NCI-H2171 treated with DMSO at 0.1 percent for 48 hours (cell line): ENCODE results near the gene OLA1.

Experiments used
- DNase-seq: peaks from one replicate; lab custom pipeline; 2025; lab: John Stamatoyannopoulos, UW

Gene OLA1

DNA sequence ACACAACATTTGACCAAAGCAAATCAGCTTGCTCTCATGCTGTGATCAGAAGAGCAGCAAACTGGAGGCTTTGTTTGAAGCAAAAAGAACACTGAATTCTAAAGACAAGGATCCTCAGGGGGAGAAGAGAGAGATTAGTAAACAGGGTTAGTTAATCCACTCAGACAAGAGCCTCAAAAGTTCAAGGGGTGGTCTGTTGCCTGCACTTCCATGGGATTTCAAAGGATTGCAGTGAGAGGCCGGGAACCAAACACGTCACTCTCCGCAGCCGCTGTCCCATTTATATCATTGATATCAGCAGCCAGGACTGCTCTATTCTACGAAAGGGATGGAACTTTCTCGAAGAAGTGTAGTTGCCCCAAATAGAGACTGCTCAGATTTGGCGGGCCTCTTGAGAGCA lies 185.4 kb downstream of the OLA1 start:
- no peak for DNase-seq

DNA sequence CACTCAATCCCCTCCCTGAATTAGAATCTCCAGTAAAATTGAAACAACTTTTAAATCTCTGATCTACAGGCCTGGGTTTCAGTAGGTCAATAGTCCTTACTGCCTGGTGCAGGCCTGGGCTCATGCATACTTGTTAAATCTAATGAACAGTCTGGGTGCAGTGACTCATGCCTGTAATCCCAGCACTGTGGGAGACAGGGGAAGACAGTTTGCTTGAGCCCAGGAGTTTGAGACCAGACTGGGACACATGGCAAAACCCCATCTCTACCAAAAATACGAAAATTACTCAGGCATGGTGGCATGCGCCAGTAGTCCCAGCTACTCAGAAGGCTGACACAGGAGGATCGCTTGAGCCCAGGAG lies 188.5 kb downstream of the OLA1 start:
- no peak for DNase-seq

DNA sequence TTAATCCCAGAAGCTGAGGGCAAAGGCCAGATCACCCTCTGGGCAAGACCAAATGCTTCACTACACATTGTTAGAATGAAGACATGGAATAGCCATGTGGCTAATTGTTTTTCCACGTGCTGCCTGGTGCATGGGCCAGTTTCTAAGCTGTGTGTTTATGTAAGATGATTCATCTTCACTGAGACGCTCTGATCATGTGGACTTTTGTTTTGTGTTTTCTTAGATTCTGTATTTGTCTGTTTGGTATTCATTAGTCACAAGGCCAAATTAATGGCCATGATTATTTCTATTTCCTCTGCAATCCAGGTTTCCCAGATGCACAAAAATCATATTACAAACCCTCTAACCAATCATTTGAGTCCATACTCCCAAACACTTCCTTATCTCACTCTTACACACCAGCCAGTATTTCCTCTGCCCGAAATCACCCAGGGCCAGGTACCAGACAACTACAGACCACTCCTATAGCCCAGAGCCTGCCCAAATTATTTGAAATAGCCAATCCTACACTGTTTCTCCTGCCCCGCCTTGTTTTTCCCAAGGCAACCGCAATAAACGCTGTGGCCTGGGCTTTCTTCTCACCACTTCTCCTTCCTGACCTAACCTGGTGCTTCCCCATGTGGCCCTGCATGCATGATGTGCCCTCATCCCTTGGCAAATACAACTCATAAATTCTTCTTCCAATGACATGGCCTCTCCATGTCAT lies 189.0 kb downstream of the OLA1 start:
- DNase-seq = no peak

DNA sequence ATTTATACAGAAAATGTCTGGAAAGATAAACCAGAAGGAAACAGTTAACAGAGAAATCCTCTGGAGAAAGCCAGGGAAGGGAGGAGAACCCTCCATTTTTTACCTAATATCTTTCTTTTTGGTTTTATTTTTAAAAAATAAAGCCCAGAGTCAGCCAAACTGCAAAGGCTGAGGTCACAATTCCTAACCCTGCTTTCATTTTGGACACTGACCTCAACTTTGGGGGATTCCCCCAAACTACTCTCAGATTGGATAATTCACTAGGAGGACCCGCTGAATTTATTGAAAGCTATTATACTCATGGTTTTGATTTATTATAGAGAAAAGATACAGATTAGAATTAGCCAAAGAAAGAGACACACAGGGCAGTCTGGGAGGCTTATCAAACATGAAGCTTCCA lies 189.9 kb downstream of the OLA1 start:
- DNase-seq = no peak

DNA sequence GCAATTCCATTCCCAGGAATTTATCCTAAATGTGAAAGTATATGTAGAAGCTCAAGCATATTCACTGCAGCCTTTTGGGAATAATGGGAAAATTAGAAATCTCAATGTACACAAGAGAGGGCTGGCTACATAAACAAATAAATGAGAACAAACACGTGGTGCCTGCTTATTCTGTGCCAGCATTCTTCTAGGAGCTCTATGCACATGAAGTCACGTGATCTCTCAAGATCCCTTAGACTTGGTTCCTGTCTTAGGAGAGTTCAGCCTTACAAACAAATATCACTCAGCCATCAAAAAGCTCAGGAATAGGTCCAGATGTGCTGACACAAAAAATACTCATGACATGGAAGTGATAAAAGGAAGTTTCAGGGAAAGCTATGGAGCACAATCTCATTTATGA lies 190.3 kb downstream of the OLA1 start:
- DNase-seq = no peak

DNA sequence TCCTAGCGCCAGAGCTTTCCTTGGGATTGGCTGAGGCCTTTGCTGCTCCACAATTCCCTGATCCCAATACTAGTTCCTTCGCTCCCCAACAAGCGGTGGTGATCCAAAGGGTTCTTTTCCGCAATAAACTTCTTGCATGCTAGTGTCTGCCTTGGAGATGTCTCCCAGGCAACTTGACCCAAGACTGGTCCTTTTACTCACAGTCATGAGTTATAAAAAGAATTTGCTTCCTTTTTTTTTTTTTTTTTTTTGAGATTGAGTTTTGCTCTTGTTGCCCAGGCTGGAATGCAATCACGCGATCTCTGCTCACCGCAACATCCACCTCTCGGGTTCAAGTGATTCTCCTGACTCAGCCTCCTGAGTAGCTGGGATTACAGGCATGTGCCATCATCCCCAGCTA lies 193.4 kb downstream of the OLA1 start:
- no peak for DNase-seq

DNA sequence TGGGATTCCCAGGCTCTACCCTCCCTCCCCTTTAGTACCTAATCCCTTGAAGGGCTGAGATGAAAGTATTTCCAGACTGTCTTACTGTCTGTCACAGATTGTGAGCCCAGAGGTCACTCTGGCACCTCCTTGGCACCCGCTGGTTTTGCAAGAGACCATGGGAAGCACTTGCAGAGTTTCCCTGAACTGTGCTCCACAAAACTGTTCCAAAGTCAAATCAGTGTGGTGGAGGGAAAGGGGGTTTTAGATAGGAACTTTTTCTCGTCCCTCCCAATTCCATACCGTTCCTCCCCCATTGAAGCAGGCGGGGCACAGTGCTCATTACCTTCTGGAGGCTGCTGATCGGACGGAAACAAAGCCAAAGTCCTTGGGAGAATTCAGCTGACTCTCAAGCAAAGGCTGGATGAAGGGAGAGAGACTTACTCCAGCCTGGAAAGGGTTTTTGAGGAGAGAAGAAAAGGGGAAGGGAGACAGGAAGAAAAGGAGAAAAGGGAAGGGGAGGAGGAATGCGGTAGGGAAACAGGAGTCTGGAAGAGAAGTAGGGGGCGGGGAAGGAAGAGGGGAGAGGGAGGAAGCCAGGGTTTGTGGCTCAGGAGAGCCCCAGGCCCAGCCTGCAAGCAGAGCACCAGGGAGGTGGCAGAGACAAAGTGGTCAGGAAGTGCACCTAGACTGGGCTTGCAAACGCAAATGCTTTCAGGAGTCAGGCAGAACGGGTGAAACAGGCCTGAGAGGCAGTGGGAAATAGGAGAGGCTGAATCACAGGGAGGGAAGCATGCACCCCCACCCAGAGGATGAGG lies 194.8 kb downstream of the OLA1 start:
- no peak for DNase-seq

DNA sequence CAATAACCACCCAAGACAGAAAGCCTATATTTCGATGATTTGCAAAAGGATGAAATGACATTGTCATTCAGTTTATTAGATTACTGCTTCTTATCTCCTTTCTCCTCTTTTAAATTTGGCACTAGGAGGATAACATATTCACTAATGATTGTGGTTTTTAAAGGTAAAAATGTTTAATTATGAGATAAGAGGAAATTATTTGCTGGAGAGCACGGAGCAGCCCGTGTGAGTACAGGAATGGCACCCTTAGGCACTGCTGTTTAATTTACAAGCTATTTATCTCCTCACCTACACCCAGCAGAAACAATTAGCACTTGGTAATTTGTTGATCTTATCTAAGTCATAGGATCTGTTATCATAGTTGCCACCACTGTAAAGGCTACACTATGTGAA lies 195.8 kb downstream of the OLA1 start:
- DNase-seq = no peak

DNA sequence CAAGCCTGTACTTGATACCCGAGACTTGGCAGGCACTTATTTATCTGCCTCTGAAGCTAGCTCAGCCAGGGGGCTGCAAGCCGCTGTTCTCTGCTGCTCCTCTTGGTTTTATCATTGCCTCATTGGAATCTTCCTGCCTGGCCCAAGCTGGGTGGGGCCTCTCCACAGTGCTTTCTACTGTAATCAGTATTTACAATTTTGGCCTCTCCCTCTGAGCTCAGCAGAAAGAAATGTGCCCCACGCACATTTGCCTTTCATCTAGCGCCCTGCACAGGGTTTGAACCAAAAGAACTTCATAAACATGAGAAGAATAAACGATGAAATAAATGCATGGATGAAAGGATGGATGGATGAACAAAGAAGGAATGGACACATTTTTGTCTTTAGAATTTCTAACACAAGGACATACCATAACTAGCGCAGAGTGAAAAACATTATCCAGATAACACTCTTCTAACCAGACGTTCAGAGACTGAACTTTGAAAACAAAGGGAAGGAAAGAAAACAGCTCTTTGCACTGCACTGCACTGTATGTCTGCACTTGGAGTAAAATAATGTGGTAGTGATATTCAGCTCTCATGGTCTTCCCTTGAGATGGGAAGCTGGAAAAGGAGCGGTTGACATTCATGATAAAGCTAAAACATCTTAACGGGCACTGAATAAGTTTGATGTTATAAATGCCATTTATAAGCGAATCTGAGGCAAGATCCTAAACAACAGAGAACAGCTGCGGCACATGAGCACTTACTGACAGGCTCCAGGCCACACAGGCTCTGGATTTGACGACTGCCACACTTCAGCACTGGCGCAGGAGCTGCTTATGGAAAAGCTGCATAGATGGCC lies 196.4 kb downstream of the OLA1 start:
- DNase-seq = no peak

DNA sequence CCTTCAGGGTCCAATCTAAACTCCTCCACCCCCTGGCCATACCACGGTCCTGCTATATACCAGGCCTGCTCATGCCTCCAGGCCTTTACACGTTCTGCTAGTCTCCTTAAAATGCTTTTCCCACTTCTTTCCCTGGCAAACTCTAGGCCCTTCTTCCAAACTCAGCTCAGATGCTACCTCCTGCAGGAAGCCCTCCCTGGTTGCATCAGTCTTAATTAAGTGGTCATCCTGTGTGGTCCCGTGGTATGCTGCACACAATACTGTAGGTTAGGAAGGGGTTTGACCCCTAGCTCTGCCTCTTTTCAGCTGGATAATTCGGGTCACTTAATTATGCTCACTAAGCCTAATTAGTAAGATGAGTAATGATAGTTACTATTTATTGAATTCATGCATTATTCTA lies 197.3 kb downstream of the OLA1 start:
- no peak for DNase-seq

DNA sequence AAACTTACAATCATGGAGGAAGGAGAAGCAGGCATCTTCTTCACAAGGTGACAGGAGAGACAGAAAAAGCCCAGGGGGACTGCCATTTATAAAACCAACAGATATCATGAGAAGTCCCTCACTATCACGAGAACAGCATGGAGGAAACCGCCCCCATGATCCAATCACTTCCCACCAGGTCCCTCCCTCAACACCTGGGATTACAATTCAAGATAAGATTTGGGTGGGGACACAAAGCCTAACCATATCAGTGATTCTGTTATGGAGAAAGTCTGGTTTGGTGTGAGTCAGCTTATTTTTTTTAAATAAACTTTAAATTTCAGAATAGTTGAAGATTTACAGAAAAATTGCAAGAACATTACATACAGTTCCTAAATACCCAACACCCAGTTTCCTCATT lies 198.4 kb downstream of the OLA1 start:
- DNase-seq = no peak

DNA sequence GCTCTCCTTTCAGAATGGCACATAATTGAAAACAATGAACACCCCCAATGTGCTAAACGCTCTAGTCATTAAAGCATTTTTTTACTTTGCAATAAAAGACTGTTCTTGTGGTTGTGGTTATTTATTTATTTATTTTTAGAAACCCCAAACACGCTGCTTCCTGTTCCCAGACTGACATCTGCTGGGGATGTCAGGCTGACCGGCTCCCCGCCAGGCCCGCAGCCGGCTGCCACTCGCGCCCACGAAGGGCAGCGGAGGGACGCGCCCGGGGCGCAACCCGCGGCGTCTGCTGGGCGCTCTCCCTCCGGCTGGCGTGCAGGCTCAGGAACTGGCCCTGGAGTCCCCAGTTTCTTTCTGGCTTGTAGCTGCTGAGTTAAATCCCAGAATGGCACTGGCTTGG lies 200.1 kb downstream of the OLA1 start:
- no peak for DNase-seq

DNA sequence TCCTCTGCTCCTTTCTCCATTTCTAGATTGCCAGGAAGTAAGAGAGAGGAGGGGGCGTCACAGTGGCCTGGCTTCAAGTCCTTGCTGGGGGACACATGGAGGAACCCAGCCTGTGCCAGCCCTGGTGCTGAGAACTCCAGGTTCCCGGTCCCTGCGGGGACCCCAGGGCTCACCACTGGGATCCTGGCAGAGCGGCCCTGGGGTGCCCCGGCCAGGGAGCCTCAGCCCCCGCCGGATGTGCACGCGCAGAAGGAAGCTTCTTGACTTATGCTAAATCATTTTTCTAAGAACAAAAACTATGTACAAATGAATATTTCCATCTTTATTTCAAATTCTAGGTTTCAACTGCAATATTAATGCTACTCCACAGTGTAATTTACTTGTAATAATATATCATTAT lies 200.6 kb downstream of the OLA1 start:
- no peak for DNase-seq

DNA sequence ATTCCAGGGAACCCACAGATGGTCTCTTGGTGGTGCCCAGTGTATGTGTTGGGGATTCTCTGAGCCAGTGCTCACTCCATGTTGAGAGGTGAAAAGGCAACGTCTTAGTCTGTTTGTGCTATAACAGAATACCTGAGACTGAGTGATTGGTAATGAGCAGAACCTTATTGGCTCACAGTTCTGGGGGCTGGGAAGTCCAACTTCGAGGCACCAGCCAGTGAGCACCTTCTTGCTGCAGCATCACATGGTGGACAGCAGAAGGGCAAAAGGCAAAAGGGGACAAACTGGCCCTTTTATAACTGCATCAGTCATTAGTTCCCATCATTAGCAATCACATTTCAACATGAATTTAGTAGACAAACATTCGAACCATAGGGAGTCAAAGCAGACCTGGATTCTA lies 202.2 kb downstream of the OLA1 start:
- DNase-seq = no peak

DNA sequence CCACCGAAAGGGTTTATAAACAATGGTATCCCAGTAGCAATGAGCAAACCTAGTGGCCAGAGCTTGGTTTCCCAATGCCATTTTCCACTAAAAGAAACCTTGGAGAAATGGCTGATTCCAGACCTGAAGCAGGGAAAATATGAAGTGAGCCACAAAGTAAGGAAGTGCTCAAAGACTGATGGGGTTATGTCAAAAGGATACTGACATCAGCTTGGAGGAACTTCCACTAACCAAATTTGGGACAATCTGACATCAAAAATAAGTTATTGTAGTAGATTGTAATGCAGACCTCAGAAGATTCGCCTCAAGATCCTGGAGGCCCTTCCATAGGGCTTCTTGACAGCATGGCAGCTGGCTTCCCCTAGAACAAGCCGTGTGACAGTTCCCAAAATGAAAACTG lies 203.8 kb downstream of the OLA1 start:
- no peak for DNase-seq

DNA sequence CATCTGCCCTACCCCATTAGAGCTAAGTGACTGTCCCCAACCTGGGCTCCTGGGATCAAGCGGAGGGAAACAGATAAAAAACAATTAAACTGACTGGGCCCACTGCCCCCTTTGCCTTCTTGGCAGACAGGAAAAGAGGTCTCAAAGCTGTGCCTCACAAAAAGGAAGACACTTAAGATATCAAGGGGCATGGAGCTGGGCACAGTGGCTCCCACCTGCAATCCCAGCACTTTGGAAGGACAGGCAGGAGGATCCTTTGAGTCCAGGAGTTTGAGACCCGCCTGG lies 208.0 kb downstream of the OLA1 start:
- DNase-seq = no peak

DNA sequence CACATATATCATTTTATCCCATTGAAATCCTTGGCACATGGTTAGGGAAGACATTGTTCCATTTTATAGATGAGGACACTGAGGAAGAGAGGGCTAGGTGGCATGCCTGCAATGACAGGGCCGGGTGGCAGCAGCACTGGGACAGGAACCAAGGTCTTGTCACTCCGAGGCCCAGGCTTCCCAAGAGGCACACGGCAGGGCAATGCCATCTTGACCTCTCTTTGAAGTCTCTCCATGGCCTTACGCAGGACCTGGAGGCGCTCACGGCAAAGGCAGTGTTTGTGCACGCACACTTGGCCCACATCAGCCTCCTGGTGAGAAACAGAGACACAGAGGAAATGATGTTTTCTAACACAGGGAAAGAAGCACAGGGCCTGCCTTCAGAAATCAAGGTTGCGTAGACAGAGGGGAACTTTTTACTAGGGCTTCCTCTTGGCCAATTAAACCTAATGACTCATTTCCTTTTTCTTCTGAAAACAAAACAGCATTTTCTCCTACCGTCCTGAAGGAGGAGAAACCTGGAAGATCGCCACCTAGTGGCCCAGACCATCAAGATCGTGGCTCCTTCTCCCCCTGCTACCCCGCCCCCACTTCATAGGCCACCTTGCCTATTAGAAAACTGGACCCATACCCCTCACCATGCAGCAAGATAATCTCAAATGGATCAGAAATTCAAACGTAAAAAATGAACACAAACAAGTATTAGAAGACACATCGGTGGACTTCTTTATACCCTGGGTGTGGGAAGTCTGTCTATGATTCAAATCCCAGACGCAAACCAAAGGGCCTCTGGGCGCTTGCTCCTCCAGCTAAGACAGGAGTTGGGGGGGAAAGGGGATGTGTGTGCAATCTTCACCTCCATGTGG lies 208.5 kb downstream of the OLA1 start:
- peak; percentile 51 for DNase-seq

DNA sequence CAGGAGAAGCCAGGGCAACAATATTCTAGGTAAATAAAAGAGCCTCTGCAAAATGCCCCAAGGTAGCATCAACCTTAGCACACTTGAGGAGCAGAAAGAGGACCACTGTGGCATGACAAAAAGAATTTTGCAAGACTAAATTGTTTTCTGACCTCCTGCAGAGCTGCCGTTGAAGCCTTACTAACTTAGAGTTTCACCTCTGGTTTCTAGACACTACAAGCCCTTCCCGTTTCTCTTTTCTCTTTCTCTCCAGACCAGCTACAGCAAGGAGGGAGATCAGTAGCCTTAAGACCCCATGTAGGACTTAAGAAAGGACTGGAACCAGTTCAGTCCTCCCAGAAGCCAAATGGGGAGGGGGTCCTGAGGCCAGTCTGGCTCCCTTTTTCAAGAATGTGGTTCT lies 209.9 kb downstream of the OLA1 start:
- no peak for DNase-seq

DNA sequence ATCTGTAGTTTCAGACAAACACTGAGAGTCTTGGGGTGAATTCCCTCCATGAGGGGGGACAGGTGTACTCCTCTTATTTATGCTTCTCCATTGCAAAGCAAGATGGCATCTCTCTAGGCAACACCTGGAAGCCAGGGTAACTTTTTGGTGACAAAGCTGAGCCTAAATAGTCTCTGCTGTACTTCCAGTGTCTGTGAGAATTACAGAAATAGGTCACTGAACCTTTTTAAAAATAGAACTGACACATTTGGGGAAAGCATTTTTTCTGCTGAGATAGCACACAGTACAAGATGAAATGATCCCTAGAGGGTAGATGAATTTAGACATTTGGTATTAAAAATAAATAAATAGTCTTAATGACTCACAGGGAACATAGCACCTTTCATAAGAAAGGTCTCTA lies 211.5 kb downstream of the OLA1 start:
- no peak for DNase-seq

DNA sequence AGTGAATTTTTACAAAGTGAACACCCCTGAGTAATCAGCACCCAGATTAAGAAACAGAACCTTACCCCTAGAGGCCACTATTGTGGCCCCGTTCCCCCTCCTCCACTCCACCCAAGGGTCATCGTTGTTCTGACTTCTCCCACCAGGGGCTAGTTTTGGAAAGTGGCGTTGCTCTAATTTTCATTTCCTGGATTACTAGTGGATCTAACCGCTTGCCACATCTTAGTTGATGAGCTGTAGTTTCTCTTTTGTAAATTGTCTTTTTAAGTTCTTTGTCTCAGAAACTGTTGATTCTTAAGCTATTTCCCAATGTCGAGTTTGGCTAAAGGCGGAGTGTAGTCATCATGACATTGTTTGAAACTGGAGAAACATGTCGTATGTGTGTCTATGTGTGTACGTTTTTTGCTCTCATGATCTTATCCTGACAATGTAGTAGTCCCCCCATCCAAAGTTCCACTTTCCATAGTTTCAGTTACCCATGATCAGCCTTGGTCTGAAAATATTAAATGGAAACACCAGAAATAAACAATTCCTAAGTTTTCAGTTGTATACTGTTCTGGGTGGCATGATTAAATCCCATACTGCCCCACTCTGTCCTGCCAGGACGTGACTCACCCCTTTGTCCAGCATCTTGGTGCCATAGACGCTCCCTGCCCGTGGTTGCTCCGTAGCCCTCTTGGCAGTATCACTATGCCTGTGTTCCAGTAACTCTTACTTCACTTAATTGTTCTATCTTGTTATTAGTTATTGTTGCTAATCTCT lies 212.2 kb downstream of the OLA1 start:
- DNase-seq = no peak

DNA sequence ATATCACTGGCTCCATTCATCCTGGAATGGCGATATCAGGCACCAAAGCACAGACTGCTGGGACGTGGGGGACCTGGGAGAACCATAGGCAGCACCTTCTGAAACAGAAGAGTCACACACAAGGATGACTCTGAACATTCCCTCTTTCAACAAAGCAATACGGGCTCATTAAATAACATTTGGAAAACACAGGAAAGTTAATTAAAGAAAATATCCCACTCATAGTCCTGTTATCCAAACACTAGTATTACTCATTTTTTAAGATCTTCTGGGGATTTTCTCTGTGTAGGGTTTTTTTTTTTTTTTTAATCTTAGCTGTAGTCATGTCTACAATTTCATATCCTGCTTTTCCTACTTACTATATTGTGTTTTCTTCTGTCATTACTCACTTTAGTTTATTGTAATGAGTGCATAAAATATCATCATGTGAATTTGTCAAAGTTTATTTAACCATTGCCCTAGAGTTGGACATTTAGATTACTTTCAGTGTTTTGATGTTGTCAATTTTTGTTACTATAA lies 213.2 kb downstream of the OLA1 start:
- DNase-seq = no peak
